Measurements from ENCODE around the gene HPCAL4. TPM values are rescaled to one million over a fixed set of nuclear protein-coding genes. Genes with fewer than 3 reads are reported as not detected.
A peak's percentile ranks its signal among the peaks of the same experiment; 100 is the strongest.

HPCAL4 gene
- polyA plus RNA-seq, 2 of the 4 experiments (the other 2 are of a cell fraction): 0.09 to 0.14 TPM

DNA sequence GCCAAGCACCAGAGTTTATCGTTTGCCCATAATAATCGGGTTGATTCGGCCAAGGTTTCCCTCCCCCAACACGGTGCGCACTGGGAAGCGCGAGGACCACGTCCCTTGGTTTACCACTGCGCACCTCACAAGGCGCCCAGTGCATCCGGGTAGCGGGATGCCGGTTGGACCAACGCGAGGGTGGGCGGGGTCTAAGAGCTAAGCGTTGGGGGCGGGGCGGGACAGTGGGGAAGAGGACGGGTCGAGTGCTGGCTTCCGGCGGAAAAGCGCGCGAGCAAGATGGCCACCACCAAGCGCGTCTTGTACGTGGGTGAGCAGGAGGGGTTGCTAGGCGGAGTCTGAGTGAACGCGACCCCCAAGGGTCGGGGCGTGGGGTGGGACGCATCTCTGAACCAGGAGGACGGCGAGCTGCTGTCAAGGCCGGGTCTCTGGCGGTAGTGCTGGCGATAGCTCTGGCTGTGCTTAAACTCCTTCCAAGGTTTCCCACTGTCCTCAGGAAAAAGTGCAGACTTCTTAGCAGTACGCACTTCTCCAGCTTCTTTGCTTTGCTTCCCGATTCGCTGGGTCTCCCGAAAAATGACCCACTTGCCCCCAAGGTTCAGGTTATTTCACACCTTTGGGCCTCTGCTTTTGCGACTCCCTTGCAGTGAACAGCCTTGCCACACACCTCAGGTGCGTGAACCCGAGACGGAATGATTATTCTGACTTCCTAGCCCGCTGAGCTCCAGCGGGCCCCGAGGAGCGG lies 47.6 kb upstream of the HPCAL4 start, which contains the start of gene PPIE (continued):
- TF ChIP-seq RAD21 (conservative IDR thresholded peaks at IDR 0.05 in 1 of 2, IDR thresholded peaks at IDR 0.05 in 1 of 2) (no peak), ZC3H11A (IDR thresholded peaks at IDR 0.05) (no peak), CHD4 (IDR thresholded peaks at IDR 0.05; ENCODE audit: borderline replicate concordance) (peak; percentile 86; the same call in 1 of the 2 replicates), KDM5A (IDR thresholded peaks at IDR 0.05) (peak; percentile 70), POLR2A (IDR thresholded peaks at IDR 0.05; ENCODE audit: low read length) (peak; percentile 83), MAZ (IDR thresholded peaks at IDR 0.05; ENCODE audit: borderline replicate concordance, low read depth, low read length) (no peak), NPAS2 (CRISPR knock-in tag; IDR thresholded peaks at IDR 0.05; ENCODE audit: borderline replicate concordance) (no peak)
- TF ChIP-seq, protein P1, sequence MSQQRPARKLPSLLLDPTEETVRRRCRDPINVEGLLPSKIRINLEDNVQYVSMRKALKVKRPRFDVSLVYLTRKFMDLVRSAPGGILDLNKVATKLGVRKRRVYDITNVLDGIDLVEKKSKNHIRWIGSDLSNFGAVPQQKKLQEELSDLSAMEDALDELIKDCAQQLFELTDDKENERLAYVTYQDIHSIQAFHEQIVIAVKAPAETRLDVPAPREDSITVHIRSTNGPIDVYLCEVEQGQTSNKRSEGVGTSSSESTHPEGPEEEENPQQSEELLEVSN (IDR thresholded peaks at IDR 0.05; ENCODE audit: borderline replicate concordance, low read depth): peak; percentile 88
- TF ChIP-seq, protein P2, sequence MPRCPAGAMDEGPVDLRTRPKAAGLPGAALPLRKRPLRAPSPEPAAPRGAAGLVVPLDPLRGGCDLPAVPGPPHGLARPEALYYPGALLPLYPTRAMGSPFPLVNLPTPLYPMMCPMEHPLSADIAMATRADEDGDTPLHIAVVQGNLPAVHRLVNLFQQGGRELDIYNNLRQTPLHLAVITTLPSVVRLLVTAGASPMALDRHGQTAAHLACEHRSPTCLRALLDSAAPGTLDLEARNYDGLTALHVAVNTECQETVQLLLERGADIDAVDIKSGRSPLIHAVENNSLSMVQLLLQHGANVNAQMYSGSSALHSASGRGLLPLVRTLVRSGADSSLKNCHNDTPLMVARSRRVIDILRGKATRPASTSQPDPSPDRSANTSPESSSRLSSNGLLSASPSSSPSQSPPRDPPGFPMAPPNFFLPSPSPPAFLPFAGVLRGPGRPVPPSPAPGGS (IDR thresholded peaks at IDR 0.05): 0 out of 3 replicates have a peak, but pooled peaks have one; percentile 15
- TF ChIP-seq, protein P3, sequence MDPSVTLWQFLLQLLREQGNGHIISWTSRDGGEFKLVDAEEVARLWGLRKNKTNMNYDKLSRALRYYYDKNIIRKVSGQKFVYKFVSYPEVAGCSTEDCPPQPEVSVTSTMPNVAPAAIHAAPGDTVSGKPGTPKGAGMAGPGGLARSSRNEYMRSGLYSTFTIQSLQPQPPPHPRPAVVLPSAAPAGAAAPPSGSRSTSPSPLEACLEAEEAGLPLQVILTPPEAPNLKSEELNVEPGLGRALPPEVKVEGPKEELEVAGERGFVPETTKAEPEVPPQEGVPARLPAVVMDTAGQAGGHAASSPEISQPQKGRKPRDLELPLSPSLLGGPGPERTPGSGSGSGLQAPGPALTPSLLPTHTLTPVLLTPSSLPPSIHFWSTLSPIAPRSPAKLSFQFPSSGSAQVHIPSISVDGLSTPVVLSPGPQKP (IDR thresholded peaks at IDR 0.05; ENCODE audit: low read depth, low read length): no peak

DNA sequence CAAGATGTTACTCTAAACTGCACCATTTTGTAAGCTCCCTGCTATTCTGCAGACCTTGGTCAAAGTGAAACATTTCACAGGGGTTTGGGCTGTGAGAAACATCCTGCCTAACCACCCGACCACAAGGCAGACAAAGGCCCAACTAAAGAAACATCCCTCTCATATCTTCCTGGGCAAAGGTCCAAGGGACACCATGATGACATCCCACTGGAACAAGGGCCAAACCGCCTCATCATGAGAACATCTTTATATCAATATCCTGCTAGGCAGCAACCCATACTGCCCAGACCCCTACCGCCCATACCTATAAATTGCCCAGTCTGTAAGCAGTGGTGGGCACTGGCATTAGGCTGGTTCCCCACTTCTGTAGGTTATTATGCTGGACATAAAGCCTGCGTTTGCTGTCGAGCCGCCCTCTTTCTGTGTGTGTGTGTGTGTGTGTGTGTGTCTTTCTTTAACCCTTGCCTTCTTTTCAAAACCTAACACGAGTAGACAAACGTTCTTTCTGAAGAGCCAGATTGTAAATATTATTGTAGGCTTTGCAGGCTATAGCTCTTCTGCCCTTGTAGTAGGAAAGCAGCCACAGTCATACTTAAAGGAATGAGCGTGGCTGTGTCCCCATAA lies 46.4 kb upstream of the HPCAL4 start:
- POLR2A ChIA-PET: no interaction called here
- H3K9me3 ChIP-seq: no peaks in the 10 kb centered on the region
- DNase-seq (ENCODE audit: low read depth in 1 of 2, low spot score in 1 of 2) (no peak), ATAC-seq (no peak), FAIRE-seq (no peak)
- peak overlapping the region in 1 of 2 experiments; percentile 96; a peak in 1 of 6 replicates for H3K27ac ChIP-seq
- no peak overlapping the region for H3K4me2 ChIP-seq
- H3K4me3 ChIP-seq: no peak overlapping the region
- TF ChIP-seq BHLHE40 (IDR thresholded peaks at IDR 0.05; ENCODE audit: low read depth, low read length): no peak
- no peak for TF ChIP-seq ESRRA (IDR thresholded peaks at IDR 0.05; ENCODE audit: borderline replicate concordance, low read length)
- no peak for TF ChIP-seq MAFK (IDR thresholded peaks at IDR 0.05; ENCODE audit: partially characterized antibody)
- TF ChIP-seq, protein P4, sequence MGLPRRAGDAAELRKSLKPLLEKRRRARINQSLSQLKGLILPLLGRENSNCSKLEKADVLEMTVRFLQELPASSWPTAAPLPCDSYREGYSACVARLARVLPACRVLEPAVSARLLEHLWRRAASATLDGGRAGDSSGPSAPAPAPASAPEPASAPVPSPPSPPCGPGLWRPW (IDR thresholded peaks at IDR 0.05): no peak
- TF ChIP-seq POLR2AphosphoS2 (conservative IDR thresholded peaks at IDR 0.05; ENCODE audit: low read length): no peak
- TF ChIP-seq GATA3 (IDR thresholded peaks at IDR 0.05; ENCODE audit: borderline replicate concordance): no peak
- TF ChIP-seq NR3C1 (IDR thresholded peaks at IDR 0.05): no peak
- H3K4me1 ChIP-seq: peaks cover 12% of the 10 kb centered on the region; the same call in 2 of the 3 replicates
- WGBS (ENCODE audit: missing lambda C conversion rate): 94% methylated on average over 9 of the region's 9 CpGs
- CTCF ChIA-PET: interaction anchor here (1.1 kb wide), 1 partner anchor 129 kb away, joined by 3 read pairs; no protein-coding TSS in a partner anchor

DNA sequence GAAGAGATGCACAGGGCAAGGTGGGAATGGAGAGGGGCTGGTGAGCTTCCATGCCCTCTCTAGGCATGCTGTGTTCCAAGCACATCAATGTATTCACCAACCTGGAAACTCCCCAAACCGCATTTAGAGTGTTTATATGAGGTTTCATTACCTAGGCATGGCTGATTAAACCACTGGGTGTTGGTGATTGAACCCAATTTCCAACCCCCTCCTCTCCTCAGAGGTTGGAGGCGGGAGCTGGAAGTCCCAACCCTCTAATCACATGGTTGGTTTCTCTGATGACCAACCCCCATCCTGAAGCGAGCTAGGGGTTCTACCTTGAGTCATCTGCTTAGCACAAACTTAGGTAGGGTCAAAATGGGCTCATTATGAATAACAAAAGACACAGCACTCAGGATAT lies 44.5 kb upstream of the HPCAL4 start:
- Histone ChIP-seq H3K4me3 (no peak overlapping the region), H3K4me2 (no peak overlapping the region), H3K27ac (no peak overlapping the region), H3K4me1 (peaks cover 12% of the 10 kb centered on the region; the same call in 2 of the 3 replicates), H3K9me3 (no peaks in the 10 kb centered on the region)
- ATAC-seq: no peak
- FAIRE-seq: no peak
- DNase-seq (ENCODE audit: low read depth in 1 of 2, low spot score in 1 of 2): no peak
- ChIA-PET CTCF (interaction anchor here (0.6 to 1.7 kb wide), 4 partner anchors 8 to 130 kb away, joined by 3 to 4 read pairs (median 4); no protein-coding TSS in a partner anchor), POLR2A (no interaction called here)
- 18% methylated on average over 3 of the region's 3 CpGs for WGBS (ENCODE audit: missing lambda C conversion rate)
- TF ChIP-seq TP53 (CRISPR knock-in tag; IDR thresholded peaks at IDR 0.05) (no peak), FOSB (CRISPR knock-in tag; IDR thresholded peaks at IDR 0.05) (no peak), EP300 (IDR thresholded peaks at IDR 0.05) (no peak), MYC (IDR thresholded peaks at IDR 0.05; ENCODE audit: borderline replicate concordance, low read length) (no peak), GATA3 (IDR thresholded peaks at IDR 0.05; ENCODE audit: borderline replicate concordance) (no peak)
- TF ChIP-seq, protein P5, sequence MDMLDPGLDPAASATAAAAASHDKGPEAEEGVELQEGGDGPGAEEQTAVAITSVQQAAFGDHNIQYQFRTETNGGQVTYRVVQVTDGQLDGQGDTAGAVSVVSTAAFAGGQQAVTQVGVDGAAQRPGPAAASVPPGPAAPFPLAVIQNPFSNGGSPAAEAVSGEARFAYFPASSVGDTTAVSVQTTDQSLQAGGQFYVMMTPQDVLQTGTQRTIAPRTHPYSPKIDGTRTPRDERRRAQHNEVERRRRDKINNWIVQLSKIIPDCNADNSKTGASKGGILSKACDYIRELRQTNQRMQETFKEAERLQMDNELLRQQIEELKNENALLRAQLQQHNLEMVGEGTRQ (IDR thresholded peaks at IDR 0.05): no peak
